Tongue (tissue), 2 donors: ENCODE results near the gene RHOG. TPM values are rescaled to one million over a fixed set of nuclear protein-coding genes. Genes with fewer than 3 reads are reported as not detected.
"Not testable (repeated sequence)": the region's sequence is repeated elsewhere in the genome, so short reads cannot be mapped to it uniquely, and the experiment has no call there.

Source experiments
- DNase-seq: peaks from one replicate; pipeline ENCODE4 v3.0.0-alpha.2; 2015
- total RNA-seq: library from RNA; depleted of rRNA; stranded (reverse); fragments of >200 nt; gene quantifications from one replicate; pipeline ENCODE4 v1.2.3, GENCODE V29; 2014

Gene RHOG
- total RNA-seq, 1 donor from 2014 or later = 17.2 TPM

DNA sequence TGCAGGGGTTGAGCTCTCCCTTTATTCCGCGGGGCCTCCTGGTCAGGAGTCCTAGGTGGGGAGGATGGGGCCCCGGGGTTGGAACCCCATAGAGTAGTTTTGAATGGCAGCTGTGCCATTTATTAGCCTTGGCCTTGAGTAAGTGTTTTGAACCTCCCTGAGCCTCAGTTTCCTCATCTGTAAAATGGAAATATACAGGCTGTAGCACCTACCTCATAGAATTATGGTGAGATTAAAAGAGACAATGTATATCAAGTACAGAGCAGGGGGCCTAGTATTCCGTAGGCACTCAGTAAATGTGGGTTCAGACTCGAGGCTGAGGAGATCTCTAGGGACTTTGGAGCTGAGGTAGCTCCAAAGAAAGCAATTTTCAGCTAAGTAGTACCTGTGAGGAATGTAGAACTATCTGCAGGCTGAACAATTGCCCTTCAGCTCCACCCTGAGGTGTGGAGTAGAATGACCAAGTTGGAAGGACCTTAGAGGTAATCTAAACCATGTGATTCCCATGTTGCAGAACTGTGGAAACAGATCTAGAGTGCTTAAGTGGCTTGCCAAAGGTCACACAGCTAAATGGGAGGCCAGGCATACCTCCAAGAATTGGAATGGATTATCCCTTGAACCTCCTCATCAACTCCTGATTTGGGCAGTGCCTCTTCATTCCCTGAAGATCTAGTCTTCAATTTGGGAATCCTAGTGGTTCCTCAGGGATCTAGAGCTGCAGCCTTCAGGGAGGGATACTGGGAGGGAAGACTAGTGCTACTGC is 31.7 kb downstream of the RHOG start:
- peak; percentile 30 for DNase-seq

DNA sequence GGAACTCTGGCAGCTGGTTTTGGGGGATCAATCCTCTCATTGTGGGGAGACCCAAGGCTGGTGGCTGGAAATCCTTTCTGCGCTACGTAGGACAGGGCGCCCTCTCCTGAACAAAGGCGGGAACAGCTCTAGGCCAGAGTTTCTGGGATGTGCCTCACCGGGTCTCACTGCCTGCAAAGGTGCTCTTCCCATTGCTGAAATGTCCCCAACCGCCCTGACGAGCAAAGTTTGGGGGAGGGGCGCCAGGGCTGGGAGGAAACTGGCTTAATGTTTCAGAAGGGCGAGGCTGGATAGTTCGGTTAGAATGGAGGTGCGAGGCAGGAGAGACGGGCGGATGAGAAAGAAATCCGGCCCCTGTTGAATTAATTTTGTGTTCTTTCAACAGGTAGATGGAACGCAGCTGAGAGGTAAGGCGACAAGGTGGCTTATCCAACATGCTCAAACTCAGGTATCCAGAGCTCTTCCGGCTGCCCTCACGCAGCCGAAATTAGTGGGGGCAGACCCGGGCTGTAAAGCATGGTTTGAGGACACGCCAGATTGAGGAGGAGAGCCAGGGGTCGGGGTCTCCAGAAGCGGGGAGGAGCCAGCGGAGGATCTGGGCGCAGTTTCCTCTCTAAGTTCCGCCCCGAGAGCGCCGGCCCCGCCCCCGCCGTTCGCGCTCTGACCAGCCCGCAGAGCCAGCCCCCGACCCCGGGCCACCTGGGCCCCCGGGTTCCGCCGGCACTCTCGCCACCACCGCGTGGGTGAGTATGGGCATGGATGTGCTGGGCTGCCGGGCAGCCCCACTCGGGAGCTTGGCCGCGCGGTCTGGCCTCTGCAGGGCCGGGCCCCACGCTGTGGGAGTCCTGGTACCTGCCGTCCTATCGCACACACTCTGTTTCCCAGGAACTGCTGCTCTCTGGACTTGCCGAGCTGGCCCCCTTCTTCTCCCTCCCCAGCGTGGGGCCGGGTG is 32.6 kb downstream of the RHOG start, which contains the start of gene PGAP2:
Gene PGAP2 (plus strand): TSS at position 652 of the 952 bp plus-strand sequence. CDS start 2,700 bp downstream, outside the sequence.
- peak; percentile 73 for DNase-seq

DNA sequence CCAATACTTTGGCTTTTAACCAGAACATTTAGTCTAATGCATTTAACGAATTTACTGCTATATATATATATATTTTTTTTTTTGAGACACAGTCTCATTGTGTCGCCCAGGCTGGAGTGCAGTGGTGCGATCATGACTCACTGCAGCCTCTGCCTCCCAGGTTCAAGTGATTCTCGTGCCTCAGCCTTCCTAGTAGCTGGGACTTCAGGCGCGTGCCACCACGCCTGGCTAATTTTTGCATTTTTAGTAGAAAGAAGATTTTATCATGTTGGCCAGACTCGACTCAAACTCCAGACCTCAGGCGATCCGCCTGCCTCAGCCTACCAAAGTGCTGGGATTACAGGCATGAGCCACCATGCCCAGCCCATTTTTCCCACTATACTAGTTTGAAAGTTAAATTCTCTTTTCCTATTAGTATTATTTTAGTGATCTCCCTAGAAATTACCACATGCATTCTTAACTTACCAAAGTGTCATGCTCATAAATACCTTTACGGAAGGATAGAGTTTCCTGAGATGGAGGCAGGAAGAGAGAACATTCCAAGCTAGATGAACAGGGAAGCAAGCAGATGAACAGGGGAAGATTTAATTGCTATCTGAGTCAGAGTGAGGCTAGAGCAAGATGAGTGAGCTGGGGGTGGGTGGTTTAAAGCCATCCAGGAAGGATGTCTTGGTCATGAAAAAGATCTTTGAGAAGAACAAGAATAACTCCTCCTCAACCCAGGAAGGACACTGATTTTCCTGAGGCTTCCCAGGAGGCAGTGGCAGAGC is 36.8 kb downstream of the RHOG start:
- no peak for DNase-seq

- DNase-seq = no peak
Observed at GRCh38 chr11:3802011-3802790, 38.6 kb downstream of the RHOG start.

GRCh38 chr11:3799873-3800272 is 40.9 kb downstream of the RHOG start:
- no peak for DNase-seq

GRCh38 chr11:3799143-3799542 is 41.6 kb downstream of the RHOG start:
- no peak for DNase-seq

DNA sequence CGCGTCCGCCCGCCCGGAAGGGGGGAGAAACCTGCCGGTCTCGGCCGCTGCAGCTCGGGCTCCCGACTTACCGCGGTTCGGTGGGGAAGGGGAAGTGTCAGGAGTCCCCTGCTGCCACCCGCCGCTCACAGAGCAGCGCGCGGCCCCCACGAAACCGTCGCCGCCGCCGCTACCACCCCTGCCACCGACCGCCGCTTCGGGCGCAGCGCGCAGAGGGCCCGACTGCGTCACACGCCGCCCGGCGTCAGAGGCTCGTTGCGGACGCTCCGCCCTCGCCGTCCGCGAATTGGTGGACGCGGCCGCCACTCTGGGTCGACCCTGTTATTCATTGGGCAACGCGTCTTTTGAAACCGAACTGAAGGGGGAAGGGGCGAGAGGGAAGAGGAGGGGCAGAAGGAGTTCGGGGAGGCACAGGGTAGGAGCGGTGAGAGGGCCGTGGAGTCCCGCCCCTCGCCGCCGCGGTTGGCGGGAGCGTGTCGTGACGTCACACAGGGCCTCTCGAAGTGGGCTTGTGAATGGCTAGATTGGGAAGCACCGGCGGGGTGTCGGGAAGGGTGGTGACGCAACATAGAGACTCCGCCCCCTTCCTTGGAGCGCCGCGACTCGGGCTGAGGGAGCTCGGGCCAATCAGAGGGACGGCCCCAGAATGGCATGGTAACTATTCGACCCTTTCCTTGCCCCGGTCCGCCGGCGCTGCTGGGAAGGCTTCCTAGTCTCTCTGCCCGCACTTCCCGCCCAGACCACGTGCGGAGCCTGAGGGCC is 43.2 kb downstream of the RHOG start, which contains the start of gene NUP98:
Gene NUP98 (minus strand): TSS at position 226 of the 762 bp plus-strand sequence. CDS start 15,437 bp downstream, outside the sequence.
- peak; percentile 100 for DNase-seq

DNA sequence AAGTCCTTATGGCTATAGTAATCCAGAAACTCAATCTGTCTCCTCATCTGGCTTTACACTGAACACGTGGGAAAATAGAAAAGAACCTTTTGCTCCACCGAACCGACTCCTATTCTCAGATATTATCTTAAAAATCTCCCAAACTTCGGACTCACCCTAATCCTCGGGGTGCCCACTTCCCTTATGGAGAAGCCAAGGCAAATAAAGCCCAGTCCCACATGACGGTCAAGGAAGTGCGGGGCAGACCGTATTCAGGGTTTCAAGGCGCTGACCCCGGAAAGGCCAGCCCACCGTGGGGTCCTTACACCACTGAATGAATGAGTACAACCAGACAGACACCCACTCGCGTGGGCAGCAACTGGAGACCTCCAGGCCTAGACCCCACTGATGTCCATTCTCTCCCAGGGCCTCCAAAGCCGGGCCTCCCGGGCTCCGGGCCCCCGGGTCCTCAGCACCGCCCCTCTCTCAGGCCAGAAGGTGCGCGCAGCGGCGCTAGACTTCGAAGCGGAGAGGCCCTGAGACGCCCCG is 43.9 kb downstream of the RHOG start:
- no peak for DNase-seq

DNA sequence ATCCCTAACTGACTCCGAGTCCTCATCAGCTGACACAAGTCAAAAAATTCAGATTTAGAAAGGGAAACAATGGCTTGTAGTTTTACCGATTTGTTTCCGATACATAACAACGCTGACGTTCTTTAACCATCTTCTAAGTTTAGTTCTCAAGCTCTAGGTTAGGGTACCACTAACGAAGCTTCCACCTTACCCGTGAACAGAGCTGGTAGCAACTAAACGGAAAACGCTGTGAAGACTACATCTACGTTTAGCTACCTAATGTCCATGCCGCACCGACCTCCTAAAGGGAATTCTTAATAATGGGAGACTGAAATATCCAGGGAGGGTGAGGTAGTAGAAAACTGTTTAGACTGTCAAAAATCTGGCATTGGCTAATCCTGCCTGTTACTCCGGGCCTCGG is 44.4 kb downstream of the RHOG start:
- no peak for DNase-seq

DNA sequence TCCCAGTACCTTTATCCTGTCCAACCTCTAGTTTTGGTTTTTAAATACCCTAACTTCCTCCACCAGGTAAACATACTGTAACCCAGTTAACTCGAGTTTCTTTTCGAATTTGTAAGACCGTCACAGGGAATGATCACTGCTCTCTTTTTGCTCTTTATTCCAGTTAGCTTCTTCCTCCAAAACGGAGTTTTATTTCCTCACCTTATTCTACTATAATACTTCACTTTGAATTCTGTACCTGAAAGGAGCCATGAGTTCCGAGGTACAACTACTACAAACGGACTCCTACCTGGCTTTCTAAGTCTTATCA is 44.8 kb downstream of the RHOG start:
- no peak for DNase-seq

DNA sequence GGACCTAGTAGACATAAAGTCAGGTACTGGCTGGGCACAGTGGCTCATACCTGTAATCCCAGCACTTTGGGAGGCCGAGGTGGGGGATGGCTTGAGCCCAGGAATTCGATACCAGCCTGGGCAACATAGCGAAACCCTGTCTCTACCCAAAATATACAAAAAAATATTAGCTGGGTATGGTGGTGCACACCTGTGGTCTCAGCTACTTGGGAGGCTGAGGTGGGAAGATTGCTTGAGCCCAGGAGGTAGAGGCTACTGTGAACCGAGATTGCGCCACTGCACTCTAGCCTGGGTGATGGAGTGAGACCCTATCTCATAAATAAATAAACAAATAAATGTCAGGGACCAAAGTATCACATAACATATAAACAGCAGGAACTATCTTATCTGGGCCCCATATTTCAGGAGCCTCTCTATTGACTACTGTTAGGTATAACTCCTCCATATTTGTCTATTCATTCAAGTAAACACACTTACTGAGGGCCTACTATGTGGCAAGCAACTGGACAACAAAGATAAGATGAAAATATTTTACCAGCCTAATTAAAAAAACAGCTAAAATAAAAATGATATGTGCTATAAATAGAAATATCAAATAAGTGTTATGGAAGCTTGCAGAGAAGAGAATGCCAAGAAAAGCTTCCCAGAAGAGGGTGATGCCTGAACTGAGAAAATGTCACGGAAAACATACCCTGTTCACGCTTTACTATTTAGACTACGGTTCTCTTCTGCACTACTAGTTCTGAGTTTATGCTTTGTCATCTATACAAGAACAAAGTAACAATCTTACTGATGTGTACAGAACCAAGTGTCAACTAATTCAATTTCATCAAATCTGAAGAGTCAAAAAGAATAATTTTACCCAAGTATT is 45.4 kb downstream of the RHOG start:
- no peak for DNase-seq

DNA sequence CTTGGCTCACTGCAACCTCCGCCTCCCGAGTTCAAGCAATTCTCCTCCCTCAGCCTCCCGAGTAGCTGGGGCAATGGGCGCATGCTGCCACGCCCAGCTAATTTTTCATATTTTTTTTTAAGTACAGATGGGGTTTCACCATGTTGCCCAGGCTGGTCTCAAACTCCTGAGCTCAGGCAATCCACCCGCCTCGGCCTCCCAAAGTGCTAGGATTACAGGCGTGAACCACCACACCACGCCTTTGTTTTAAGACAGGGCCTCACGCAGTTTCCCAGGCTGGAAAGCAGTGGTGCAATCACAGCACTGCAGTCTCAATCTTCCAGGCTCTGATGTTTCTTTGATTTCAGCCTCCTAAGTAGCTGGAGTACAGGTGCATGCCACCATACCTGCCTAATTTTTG is 46.4 kb downstream of the RHOG start:
- not testable (repeated sequence) for DNase-seq

DNA sequence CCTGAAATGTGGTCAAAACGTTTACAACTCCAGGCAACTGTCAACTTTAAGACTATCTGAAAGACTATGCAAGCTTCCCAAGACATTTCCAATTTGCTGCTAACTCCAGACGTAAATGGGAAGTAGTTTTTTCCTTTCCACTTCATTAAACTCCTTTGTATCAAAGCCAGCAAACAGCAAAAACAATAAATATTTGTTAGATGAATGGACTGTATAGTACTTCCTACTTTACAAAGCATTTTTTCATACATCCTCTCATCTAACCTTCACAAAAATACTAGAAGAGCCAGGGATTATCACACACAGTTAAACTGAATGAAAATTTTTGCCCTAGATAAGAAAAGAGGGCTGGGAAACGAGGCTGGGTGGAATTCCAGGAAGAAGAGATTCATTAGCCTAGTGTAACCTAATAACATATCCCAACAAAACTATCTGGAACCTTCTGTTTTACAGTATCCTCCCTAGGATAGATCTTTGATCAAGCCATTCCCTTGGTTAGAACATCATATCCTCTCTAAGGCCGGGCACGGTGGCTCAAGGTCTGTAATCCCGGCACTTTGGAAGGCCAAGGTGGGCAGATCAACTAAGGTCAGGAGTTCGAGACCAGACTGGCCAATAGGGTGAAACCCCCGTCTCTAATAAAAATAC is 53.9 kb downstream of the RHOG start:
- DNase-seq = no peak

GRCh38 chr11:3783611-3784010 is 57.1 kb downstream of the RHOG start:
- DNase-seq = no peak

DNA sequence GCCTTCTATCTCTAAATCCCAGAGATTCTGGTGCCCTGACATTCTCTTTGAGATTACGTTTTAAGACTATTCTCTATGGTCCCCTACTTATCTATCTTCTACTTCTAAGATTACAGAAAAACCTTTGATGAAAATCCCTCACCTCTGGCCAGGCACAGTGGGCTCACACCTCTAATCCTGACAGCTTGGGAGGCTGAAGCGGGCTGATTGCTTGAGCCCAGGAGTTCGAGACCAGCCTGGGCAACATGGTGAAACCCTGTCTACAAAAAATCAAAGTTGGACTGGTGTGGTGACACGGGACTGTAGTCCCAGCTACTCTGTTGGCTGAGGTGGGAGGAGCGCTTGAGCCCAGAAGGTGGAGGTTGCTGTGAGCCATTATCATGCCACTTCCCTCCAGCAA is 57.8 kb downstream of the RHOG start:
- DNase-seq = no peak

DNA sequence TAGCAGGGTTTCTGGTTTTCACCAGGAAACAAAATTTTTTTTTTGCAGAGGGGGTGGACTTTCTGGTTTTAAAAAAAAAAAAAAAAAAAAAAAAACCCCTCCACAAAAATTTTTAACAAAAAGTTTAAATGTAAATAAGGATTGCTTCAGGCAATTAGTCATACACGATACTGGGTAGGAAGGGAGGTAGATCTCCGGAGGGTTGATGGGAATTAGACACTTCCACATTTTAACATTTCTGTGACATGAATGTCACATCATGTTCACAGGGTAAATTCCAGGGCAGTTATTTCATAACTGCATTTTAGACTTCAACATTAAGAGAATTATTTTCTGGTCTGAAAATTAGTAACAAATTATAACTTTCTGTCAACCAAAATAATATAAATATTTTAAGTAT is 59.3 kb downstream of the RHOG start:
- DNase-seq = no peak
